ENCODE data around the gene STON2.

STON2 gene

DNA sequence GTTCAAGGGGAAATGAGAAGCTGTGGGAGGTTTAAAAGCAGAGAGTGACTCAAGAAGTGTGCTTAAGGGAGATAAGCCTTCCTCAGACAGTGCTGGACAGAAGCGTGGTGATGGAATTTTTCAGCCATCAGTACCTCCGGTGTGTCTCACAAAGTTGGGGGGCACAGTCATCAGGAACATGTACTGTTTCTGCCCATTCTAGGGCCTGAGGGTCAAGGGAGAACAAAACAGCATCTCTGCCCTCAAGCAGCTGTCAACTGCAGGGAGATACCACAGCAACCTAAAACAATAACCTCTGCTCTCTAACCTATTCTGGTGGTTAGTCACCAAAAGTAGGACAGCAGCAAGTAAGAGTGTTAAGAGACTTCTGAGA lies 2.0 kb upstream of the STON2 start:
- H3K27me3 ChIP-seq (ENCODE audit: control insufficient read depth, insufficient read depth, low read length, poor library complexity, severe bottlenecking) = no peaks in the 10 kb centered on the region
- H3K36me3 ChIP-seq (ENCODE audit: control insufficient read depth, insufficient read depth, low read length) = no peaks in the 10 kb centered on the region
- 91 to 95% methylated on average over 2 of the region's 2 CpGs for WGBS, 2 experiments
- H3K4me1 ChIP-seq (ENCODE audit: control insufficient read depth, insufficient read depth, low read length) = peaks cover 17% of the 10 kb centered on the region
- H3K27ac ChIP-seq (ENCODE audit: insufficient read depth, low read depth, low read length, poor library complexity, severe bottlenecking) = no peak overlapping the region
- no peaks in the 10 kb centered on the region for H3K9me3 ChIP-seq (ENCODE audit: control insufficient read depth, low read length)
- no peak overlapping the region for H3K4me3 ChIP-seq (ENCODE audit: insufficient read depth, low read depth, low read length)

DNA sequence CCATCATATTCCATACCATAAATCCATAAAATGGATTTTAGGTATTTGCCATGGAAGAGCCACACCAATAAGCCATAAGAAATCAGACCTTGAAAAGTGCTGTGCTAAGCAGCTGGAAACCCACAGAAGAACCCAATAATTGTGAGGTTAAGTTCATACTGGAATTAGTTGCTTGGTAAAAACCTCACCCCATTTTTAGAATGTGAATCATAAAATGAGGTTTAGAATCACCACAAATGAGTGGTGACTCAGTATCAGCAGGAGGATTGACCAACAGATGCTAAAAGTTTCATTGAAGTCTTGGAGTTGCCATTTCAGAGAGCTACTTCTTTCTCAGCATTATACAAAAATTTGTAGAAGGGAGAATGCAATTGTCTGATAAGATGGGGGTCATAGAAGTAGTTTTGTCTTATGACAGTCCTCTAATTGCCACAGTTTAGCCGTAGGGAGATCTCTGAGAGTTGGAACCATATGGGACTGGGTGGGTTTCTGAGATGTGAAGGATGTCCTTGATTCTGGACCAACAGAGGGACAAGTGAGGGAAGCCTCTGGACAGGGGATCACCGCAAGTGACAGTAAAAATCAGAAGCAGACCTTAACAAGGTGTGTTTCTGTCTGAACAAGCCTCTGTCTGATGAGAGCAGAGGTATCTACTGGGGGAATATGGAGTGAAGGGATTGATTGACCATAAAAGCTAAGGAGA lies 1.4 kb upstream of the STON2 start:
- WGBS, 2 experiments = 94 to 99% methylated on average over 2 of the region's 2 CpGs
- peaks cover 17% of the 10 kb centered on the region for H3K4me1 ChIP-seq (ENCODE audit: control insufficient read depth, insufficient read depth, low read length)
- H3K9me3 ChIP-seq (ENCODE audit: control insufficient read depth, low read length) = no peaks in the 10 kb centered on the region
- no peak overlapping the region for H3K4me3 ChIP-seq (ENCODE audit: insufficient read depth, low read depth, low read length)
- no peaks in the 10 kb centered on the region for H3K36me3 ChIP-seq (ENCODE audit: control insufficient read depth, insufficient read depth, low read length)
- H3K27me3 ChIP-seq (ENCODE audit: control insufficient read depth, insufficient read depth, low read length, poor library complexity, severe bottlenecking) = no peaks in the 10 kb centered on the region
- H3K27ac ChIP-seq (ENCODE audit: insufficient read depth, low read depth, low read length, poor library complexity, severe bottlenecking) = no peak overlapping the region

DNA sequence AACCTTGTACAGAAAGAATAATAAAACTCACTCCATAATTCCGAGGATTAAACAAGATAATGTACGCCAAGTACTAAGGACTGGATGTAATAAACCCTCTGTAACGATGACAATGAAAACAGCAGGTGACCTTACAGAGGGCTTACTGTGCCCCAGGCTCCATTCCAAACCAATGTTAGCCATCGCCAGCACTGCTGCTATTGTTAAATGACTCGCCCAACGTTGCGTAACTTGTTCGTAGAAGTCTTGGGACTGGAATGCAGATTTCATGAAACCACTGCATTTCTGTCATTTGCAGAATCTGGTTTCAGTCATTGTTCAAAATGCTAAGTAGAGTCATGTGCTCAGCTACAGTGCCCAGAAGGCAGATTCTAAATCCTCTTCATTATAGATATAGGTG lies 728 bp upstream of the STON2 start:
- Histone ChIP-seq H3K27ac (ENCODE audit: insufficient read depth, low read depth, low read length, poor library complexity, severe bottlenecking) (no peak overlapping the region), H3K36me3 (ENCODE audit: control insufficient read depth, insufficient read depth, low read length) (peaks cover 4% of the 10 kb centered on the region), H3K4me1 (ENCODE audit: control insufficient read depth, insufficient read depth, low read length) (peaks cover 17% of the 10 kb centered on the region), H3K4me3 (ENCODE audit: insufficient read depth, low read depth, low read length) (no peak overlapping the region), H3K9me3 (ENCODE audit: control insufficient read depth, low read length) (no peaks in the 10 kb centered on the region), H3K27me3 (ENCODE audit: control insufficient read depth, insufficient read depth, low read length, poor library complexity, severe bottlenecking) (no peaks in the 10 kb centered on the region)
- 77% methylated on average over 8 of the region's 8 CpGs for WGBS, 2 experiments

- 93 to 94% methylated on average over 6 of the region's 6 CpGs for WGBS, 2 experiments
- Histone ChIP-seq H3K36me3 (ENCODE audit: control insufficient read depth, insufficient read depth, low read length) (peaks cover 21% of the 10 kb centered on the region), H3K27ac (ENCODE audit: insufficient read depth, low read depth, low read length, poor library complexity, severe bottlenecking) (no peak overlapping the region)
Measured at GRCh38 chr14:81398196-81398891, 1.8 kb downstream of the STON2 start.

GRCh38 chr14:81396113-81396512 lies 4.0 kb downstream of the STON2 start:
- Histone ChIP-seq H3K4me3 (ENCODE audit: insufficient read depth, low read depth, low read length) (no peak overlapping the region), H3K36me3 (ENCODE audit: control insufficient read depth, insufficient read depth, low read length) (peaks cover 21% of the 10 kb centered on the region), H3K27ac (ENCODE audit: insufficient read depth, low read depth, low read length, poor library complexity, severe bottlenecking) (no peak overlapping the region), H3K9me3 (ENCODE audit: control insufficient read depth, low read length) (no peaks in the 10 kb centered on the region), H3K4me1 (ENCODE audit: control insufficient read depth, insufficient read depth, low read length) (peaks cover 13% of the 10 kb centered on the region), H3K27me3 (ENCODE audit: control insufficient read depth, insufficient read depth, low read length, poor library complexity, severe bottlenecking) (no peaks in the 10 kb centered on the region)
- 95 to 97% methylated on average over 7 of the region's 7 CpGs for WGBS, 2 experiments

More at GRCh38 chr14:81398196-81398891, 1.8 kb downstream of the STON2 start:
- H3K4me1 ChIP-seq (ENCODE audit: control insufficient read depth, insufficient read depth, low read length) = peaks cover 17% of the 10 kb centered on the region
- no peaks in the 10 kb centered on the region for H3K27me3 ChIP-seq (ENCODE audit: control insufficient read depth, insufficient read depth, low read length, poor library complexity, severe bottlenecking)
- no peak overlapping the region for H3K4me3 ChIP-seq (ENCODE audit: insufficient read depth, low read depth, low read length)
- H3K9me3 ChIP-seq (ENCODE audit: control insufficient read depth, low read length) = no peaks in the 10 kb centered on the region

- 91 to 100% methylated on average over 1 of the region's 1 CpG for WGBS, 2 experiments
- Histone ChIP-seq H3K27ac (ENCODE audit: insufficient read depth, low read depth, low read length, poor library complexity, severe bottlenecking) (no peak overlapping the region), H3K9me3 (ENCODE audit: control insufficient read depth, low read length) (no peaks in the 10 kb centered on the region), H3K27me3 (ENCODE audit: control insufficient read depth, insufficient read depth, low read length, poor library complexity, severe bottlenecking) (no peaks in the 10 kb centered on the region), H3K4me3 (ENCODE audit: insufficient read depth, low read depth, low read length) (no peak overlapping the region), H3K36me3 (ENCODE audit: control insufficient read depth, insufficient read depth, low read length) (peaks cover 21% of the 10 kb centered on the region), H3K4me1 (ENCODE audit: control insufficient read depth, insufficient read depth, low read length) (no peaks in the 10 kb centered on the region)
Measured at GRCh38 chr14:81394739-81395138, 5.4 kb downstream of the STON2 start.

- WGBS, 2 experiments = 95 to 97% methylated on average over 6 of the region's 6 CpGs
- H3K36me3 ChIP-seq (ENCODE audit: control insufficient read depth, insufficient read depth, low read length) = peaks cover 21% of the 10 kb centered on the region
- H3K4me1 ChIP-seq (ENCODE audit: control insufficient read depth, insufficient read depth, low read length) = no peaks in the 10 kb centered on the region
- H3K27me3 ChIP-seq (ENCODE audit: control insufficient read depth, insufficient read depth, low read length, poor library complexity, severe bottlenecking) = no peaks in the 10 kb centered on the region
- no peaks in the 10 kb centered on the region for H3K9me3 ChIP-seq (ENCODE audit: control insufficient read depth, low read length)
- H3K4me3 ChIP-seq (ENCODE audit: insufficient read depth, low read depth, low read length) = no peak overlapping the region
- H3K27ac ChIP-seq (ENCODE audit: insufficient read depth, low read depth, low read length, poor library complexity, severe bottlenecking) = no peak overlapping the region
Measured at GRCh38 chr14:81392976-81393643, 7.0 kb downstream of the STON2 start.

DNA sequence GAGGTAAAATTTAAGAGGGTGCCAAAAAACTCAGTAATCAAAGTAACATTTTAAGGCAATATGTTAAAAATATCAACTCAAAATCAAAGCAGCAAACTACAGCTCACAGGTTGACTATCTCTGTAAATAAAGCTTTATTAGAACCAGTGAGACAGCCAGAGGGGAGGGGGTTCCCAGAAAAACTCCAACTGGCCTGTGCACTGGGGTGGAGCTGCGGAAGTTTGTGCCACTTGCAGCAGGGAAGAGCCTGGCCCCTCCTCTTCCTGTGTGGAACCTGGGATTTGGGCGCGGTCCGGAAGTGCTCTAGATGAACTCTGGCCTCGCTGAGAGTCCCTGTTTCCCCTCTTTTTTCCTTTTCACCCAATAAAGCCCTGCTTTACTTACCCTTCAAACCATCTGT lies 8.1 kb downstream of the STON2 start:
- Histone ChIP-seq H3K9me3 (ENCODE audit: control insufficient read depth, low read length) (no peaks in the 10 kb centered on the region), H3K27me3 (ENCODE audit: control insufficient read depth, insufficient read depth, low read length, poor library complexity, severe bottlenecking) (no peaks in the 10 kb centered on the region), H3K4me3 (ENCODE audit: insufficient read depth, low read depth, low read length) (no peak overlapping the region), H3K36me3 (ENCODE audit: control insufficient read depth, insufficient read depth, low read length) (peaks cover 21% of the 10 kb centered on the region), H3K4me1 (ENCODE audit: control insufficient read depth, insufficient read depth, low read length) (no peaks in the 10 kb centered on the region), H3K27ac (ENCODE audit: insufficient read depth, low read depth, low read length, poor library complexity, severe bottlenecking) (no peak overlapping the region)
- 91 to 93% methylated on average over 5 of the region's 5 CpGs for WGBS, 2 experiments

DNA sequence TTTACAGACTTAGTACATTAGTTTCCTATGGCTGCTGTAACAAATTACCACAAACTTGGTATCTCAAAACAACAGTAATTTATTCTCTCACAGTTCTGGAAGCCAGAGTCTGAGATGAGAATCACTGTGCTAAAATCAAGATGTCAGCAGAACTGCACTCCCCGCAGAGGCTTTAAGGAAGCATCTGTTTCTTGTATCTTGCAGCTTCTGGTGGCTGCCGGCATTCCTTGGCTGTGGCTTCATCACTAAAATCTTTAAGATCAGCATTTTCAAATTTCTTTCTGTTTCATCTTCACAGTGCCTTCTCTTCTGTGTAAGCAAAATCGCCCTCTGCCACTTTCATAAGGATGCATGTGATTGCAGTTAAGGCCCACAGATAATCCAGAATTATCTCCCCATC lies 9.4 kb downstream of the STON2 start:
- H3K36me3 ChIP-seq (ENCODE audit: control insufficient read depth, insufficient read depth, low read length) = peaks cover 16% of the 10 kb centered on the region
- H3K4me1 ChIP-seq (ENCODE audit: control insufficient read depth, insufficient read depth, low read length) = peaks cover 6% of the 10 kb centered on the region
- whole genome bisulfite sequencing, 2 experiments = 91 to 97% methylated on average over 3 of the region's 3 CpGs
- H3K4me3 ChIP-seq (ENCODE audit: insufficient read depth, low read depth, low read length) = no peak overlapping the region
- H3K27me3 ChIP-seq (ENCODE audit: control insufficient read depth, insufficient read depth, low read length, poor library complexity, severe bottlenecking) = no peaks in the 10 kb centered on the region
- no peaks in the 10 kb centered on the region for H3K9me3 ChIP-seq (ENCODE audit: control insufficient read depth, low read length)
- H3K27ac ChIP-seq (ENCODE audit: insufficient read depth, low read depth, low read length, poor library complexity, severe bottlenecking) = no peak overlapping the region

DNA sequence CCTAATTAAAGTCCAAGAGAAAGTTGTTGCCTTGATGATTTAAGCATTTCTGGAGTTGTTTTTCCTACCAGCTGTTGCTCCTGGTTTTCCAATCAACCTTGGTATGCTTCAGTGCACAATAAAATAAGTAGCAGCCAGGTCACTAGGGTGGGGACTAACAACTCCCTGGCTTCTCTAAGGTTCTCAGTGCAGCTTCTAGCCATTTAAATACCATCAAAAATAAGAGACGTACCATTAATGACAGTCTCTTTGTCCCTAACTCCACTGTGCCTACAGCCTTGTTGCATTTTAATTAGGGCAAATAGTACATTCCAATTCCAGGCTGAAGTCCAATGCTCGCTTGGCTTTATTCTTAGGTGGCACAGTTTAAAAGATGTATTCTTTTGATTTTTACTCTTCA lies 11.8 kb downstream of the STON2 start:
- no peak overlapping the region for H3K27ac ChIP-seq (ENCODE audit: insufficient read depth, low read depth, low read length, poor library complexity, severe bottlenecking)
- no peaks in the 10 kb centered on the region for H3K9me3 ChIP-seq (ENCODE audit: control insufficient read depth, low read length)
- H3K36me3 ChIP-seq (ENCODE audit: control insufficient read depth, insufficient read depth, low read length) = no peaks in the 10 kb centered on the region
- no peak overlapping the region for H3K4me3 ChIP-seq (ENCODE audit: insufficient read depth, low read depth, low read length)
- 91 to 92% methylated on average over 2 of the region's 2 CpGs for WGBS, 2 experiments
- H3K4me1 ChIP-seq (ENCODE audit: control insufficient read depth, insufficient read depth, low read length) = peaks cover 10% of the 10 kb centered on the region
- H3K27me3 ChIP-seq (ENCODE audit: control insufficient read depth, insufficient read depth, low read length, poor library complexity, severe bottlenecking) = no peaks in the 10 kb centered on the region
